Panc1 (cell line): Measurements from ENCODE around the gene AK4. TPM values are rescaled to one million over a fixed set of nuclear protein-coding genes. Genes with fewer than 3 reads are reported as not detected.

Experiments
- ATAC-seq: fragments of 200-7000 bp; cut with Tn5 transposase; 2 replicates; pipeline ENCODE4 v1.9.1; 2020; ENCODE audit warnings: mild to moderate bottlenecking, moderate library complexity
- BruUV-seq: library from RNA; stranded (reverse); fragments of 400-500 nt; replicated peaks from 2 replicates; lab custom pipeline; 2021; lab: Mats Ljungman, UMichigan
- CTCF ChIA-PET: fragments of 300-600 bp; sonication (Branson Sonifier 250); formaldehyde crosslinking; loops from one replicate; lab custom pipeline; 2022; ENCODE audit warnings: antibody characterized with exemption; lab: Charles Lee
- POLR2A ChIA-PET: fragments of 300-600 bp; sonication (Branson Sonifier 250); formaldehyde crosslinking; loops from one replicate; lab custom pipeline; 2022; ENCODE audit warnings: antibody characterized with exemption; lab: Charles Lee
- DNase-seq: peaks from one replicate; pipeline ENCODE4 v3.0.0-alpha.2; 2010; ENCODE audit warnings: low read depth, low spot score
- H3K27ac ChIP-seq: 2 replicates; pipeline ENCODE4 v1.5.1; 2011; ENCODE audit warnings: mild to moderate bottlenecking, low read length, inconsistent platforms
- H3K27me3 ChIP-seq: fragments of 200-500 bp; sonication (Bioruptor generic); 2 replicates; pipeline ENCODE4 v1.6.0; 2014; ENCODE audit warnings: low read length, inconsistent platforms; ENCODE audit not compliant: control insufficient read depth, insufficient read depth
- H3K36me3 ChIP-seq: fragments of 200-500 bp; sonication (Bioruptor generic); 2 replicates; pipeline ENCODE4 v1.5.1; 2014; ENCODE audit warnings: inconsistent platforms, mild to moderate bottlenecking, low read length, moderate library complexity; ENCODE audit not compliant: control insufficient read depth, insufficient read depth
- H3K4me1 ChIP-seq: 2 replicates; pipeline ENCODE4 v1.5.1; 2011; ENCODE audit warnings: inconsistent platforms, mild to moderate bottlenecking, low read length, moderate library complexity; ENCODE audit not compliant: control insufficient read depth, insufficient read depth
- H3K4me3 ChIP-seq, 2 experiments: 2 replicates each; pipeline ENCODE4 v1.5.1; 2011 to 2012; ENCODE audit warnings: low read depth in 2 of 2, low read length in 2 of 2, mild to moderate bottlenecking in 2 of 2, inconsistent platforms in 1 of 2, moderate library complexity in 1 of 2
- H3K9me3 ChIP-seq: fragments of 200-500 bp; sonication (Bioruptor generic); 2 replicates; pipeline ENCODE4 v1.5.1; 2014; ENCODE audit warnings: low read depth, mild to moderate bottlenecking, inconsistent platforms, low read length, moderate library complexity; ENCODE audit not compliant: control insufficient read depth, insufficient read depth
- CTCF ChIP-seq: fragments of 450-650 bp; IDR thresholded peaks from 2 replicates; pipeline ENCODE4 v1.5.1; 2017; ENCODE audit warnings: mild to moderate bottlenecking
- POLR2AphosphoS5 ChIP-seq: IDR thresholded peaks from 2 replicates; pipeline ENCODE4 v1.6.1; 2012; ENCODE audit warnings: mild to moderate bottlenecking, low read depth, low read length, moderate library complexity
- REST ChIP-seq, 2 experiments: IDR thresholded peaks; 2 replicates each; pipeline ENCODE4 v1.6.1; 2011 to 2012; ENCODE audit warnings: low read depth in 2 of 2, control low read depth in 1 of 2, low read length in 1 of 2, mild to moderate bottlenecking in 1 of 2, moderate library complexity in 1 of 2; ENCODE audit not compliant: insufficient read depth in 1 of 2
- SIN3A ChIP-seq: IDR thresholded peaks from 2 replicates; pipeline ENCODE4 v1.6.1; 2012; ENCODE audit warnings: low read depth, mild to moderate bottlenecking, low read length, moderate library complexity, borderline replicate concordance; ENCODE audit not compliant: insufficient read depth
- TCF7L2 ChIP-seq: IDR thresholded peaks from 2 replicates; pipeline ENCODE4 v1.6.1; 2011; ENCODE audit warnings: mild to moderate bottlenecking, low read depth, low read length, inconsistent platforms
- in situ Hi-C: cut with HindIII; loops from 2 replicates; pipeline ENCODE4 v1.10.0; 2016; ENCODE audit warnings: low sequenced_read_pairs, low pct_unique_long_range_greater_than_20kb
- intact Hi-C: fragments of 100-400 bp; cut with micrococcal nuclease; formaldehyde crosslinking; loops from one replicate; pipeline ENCODE4 v1.10.0; 2022; ENCODE audit not compliant: unreplicated experiment
- total RNA-seq: library from RNA; stranded (reverse); gene quantifications from one replicate; pipeline ENCODE4 v1.2.1, GENCODE V29; 2021; ENCODE audit not compliant: unreplicated experiment

AK4 gene
- total RNA-seq, 1 experiment from 2014 or later = 26.8 TPM

- intact Hi-C loops (no loop called here), in situ Hi-C loops (no loop called here)
- H3K4me3 ChIP-seq = no peak overlapping the region
- no peak overlapping the region for H3K27ac ChIP-seq
- no peaks in the 10 kb centered on the region for H3K9me3 ChIP-seq
- H3K4me1 ChIP-seq = 0 out of 2 replicates have a peak, but pooled peaks cover 4% of the 10 kb centered on the region
- no peak for ATAC-seq
- no peaks in the 10 kb centered on the region for H3K36me3 ChIP-seq
- TF ChIP-seq SIN3A (no peak), POLR2AphosphoS5 (no peak), TCF7L2 (no peak), CTCF (no peak), REST (IDR thresholded peaks at IDR 0.05; ENCODE audit: insufficient read depth in 1 of 2, low read depth in 2 of 2, low read length in 1 of 2) (no peak)
- CTCF ChIA-PET = no interaction called here
- H3K27me3 ChIP-seq = no peaks in the 10 kb centered on the region
- no TSS peak for BruUV-seq
- DNase-seq = no peak
- POLR2A ChIA-PET = no interaction called here
Measured at GRCh38 chr1:65279070-65279779, 131.2 kb downstream of the AK4 start.

Other genes with a start within 250 kb of the AK4 start
- gene JAK1, start 181.7 kb upstream of the AK4 start, total RNA-seq = 138 TPM
- 4.0 TPM for gene DNAJC6, start 161.3 kb downstream of the AK4 start, total RNA-seq